H1 (cell line): ENCODE measurements around the gene EID1. TPM values are rescaled to one million over a fixed set of nuclear protein-coding genes. Genes with fewer than 3 reads are reported as not detected.
A peak's percentile ranks its signal among the peaks of the same experiment; 100 is the strongest.

ENCODE experiments used
- CTCF ChIA-PET: fragments of 300-600 bp; sonication (Branson Sonifier 250); formaldehyde crosslinking; loops from one replicate; lab custom pipeline; 2021; ENCODE audit not compliant: partially characterized antibody; lab: Charles Lee
- POLR2A ChIA-PET: fragments of 300-600 bp; sonication (Branson Sonifier 250); formaldehyde crosslinking; loops from one replicate; lab custom pipeline; 2021; ENCODE audit warnings: inconsistent platforms; ENCODE audit not compliant: partially characterized antibody; lab: Charles Lee
- DNase-seq, 2 experiments: peaks; one replicate each; pipeline versions ENCODE4 v3.0.0 to v3.0.0-alpha.2; 2010 to 2022; ENCODE audit warnings: low spot score in 2 of 2, low read depth in 1 of 2, mixed read lengths in 1 of 2
- FAIRE-seq: peaks from 2 replicates; lab custom pipeline; 2011; peaks lifted over from hg19 to GRCh38; lab: Jason Lieb, UNC
- H2AFZ ChIP-seq: 2 replicates; pipeline ENCODE4 v1.8.1; 2012; ENCODE audit warnings: low read length, inconsistent platforms
- H2AK5ac ChIP-seq: 2 replicates; pipeline ENCODE4 v1.6.1; 2013; ENCODE audit warnings: low read depth, low read length
- H2BK120ac ChIP-seq: replicated peaks from 2 replicates; pipeline ENCODE3; 2013; ENCODE audit warnings: low read depth, low read length, inconsistent platforms
- H2BK12ac ChIP-seq: 2 replicates; pipeline ENCODE4 v1.6.1; 2013; ENCODE audit warnings: low read depth, low read length
- H2BK15ac ChIP-seq: 2 replicates; pipeline ENCODE4 v1.6.1; 2013; ENCODE audit warnings: low read length
- H2BK20ac ChIP-seq: 2 replicates; pipeline ENCODE4 v1.6.1; 2013; ENCODE audit warnings: low read length
- H2BK5ac ChIP-seq: 2 replicates; pipeline ENCODE4 v1.6.1; 2013; ENCODE audit warnings: low read depth, low read length
- H3K14ac ChIP-seq: 2 replicates; pipeline ENCODE4 v1.6.1; 2013; ENCODE audit warnings: inconsistent platforms; ENCODE audit not compliant: insufficient read length
- H3K18ac ChIP-seq: 2 replicates; pipeline ENCODE4 v1.6.1; 2013; ENCODE audit warnings: low read length; ENCODE audit errors: extremely low read depth
- H3K23ac ChIP-seq: 2 replicates; pipeline ENCODE4 v1.6.1; 2013; ENCODE audit warnings: inconsistent platforms; ENCODE audit not compliant: insufficient read length
- H3K23me2 ChIP-seq: 2 replicates; pipeline ENCODE4 v1.6.1; 2013; ENCODE audit warnings: low read depth, low read length
- H3K27ac ChIP-seq: 2 replicates; pipeline ENCODE4 v1.6.1; 2011; ENCODE audit warnings: low read depth, low read length, inconsistent platforms
- H3K27me3 ChIP-seq, 4 experiments: replicated peaks in 1 of 4; 1 replicate in 1 of 4; 2 replicates in 3 of 4; pipeline versions ENCODE4 v1.6.1 to v1.8.1; 2011 to 2013; ENCODE audit warnings: low read length in 3 of 4, mild to moderate bottlenecking in 3 of 4, inconsistent platforms in 2 of 4, mixed read lengths in 2 of 4, moderate library complexity in 1 of 4; ENCODE audit not compliant: control insufficient read depth in 3 of 4, insufficient read depth in 3 of 4; ENCODE audit errors: extremely low read depth in 1 of 4
- H3K36me3 ChIP-seq, 4 experiments: 2 replicates each; pipeline versions ENCODE4 v1.6.1 to v1.8.1; 2011 to 2013; ENCODE audit warnings: mild to moderate bottlenecking in 4 of 4, low read length in 3 of 4, moderate library complexity in 2 of 4, control low read depth in 1 of 4, inconsistent platforms in 1 of 4; ENCODE audit not compliant: insufficient read depth in 4 of 4, control insufficient read depth in 2 of 4
- H3K4ac ChIP-seq: replicated peaks from 2 replicates; pipeline ENCODE3; 2013; ENCODE audit warnings: low read length, low read depth, mixed read lengths, inconsistent platforms; ENCODE audit not compliant: insufficient read length
- H3K4me1 ChIP-seq, 4 experiments: replicated peaks in 1 of 4; 1 replicate in 1 of 4; 2 replicates in 3 of 4; pipeline versions ENCODE4 v1.6.1 to v1.8.1; 2011 to 2013; ENCODE audit warnings: low read length in 3 of 4, inconsistent platforms in 2 of 4, mixed read lengths in 1 of 4; ENCODE audit not compliant: insufficient read depth in 4 of 4, control insufficient read depth in 3 of 4
- H3K4me2 ChIP-seq, 2 experiments: 2 replicates each; pipeline versions ENCODE4 v1.6.1 to v1.8.1; 2011 to 2013; ENCODE audit warnings: low read depth in 2 of 2, low read length in 2 of 2, control low read depth in 1 of 2, inconsistent platforms in 1 of 2, mild to moderate bottlenecking in 1 of 2; ENCODE audit not compliant: insufficient read depth in 1 of 2
- H3K4me3 ChIP-seq, 4 experiments: fragments of 200-600, 300-600 bp in 1 of 4; sonication (generic), shearing (Covaris generic), sonication (Bioruptor Twin) in 1 of 4; 2 replicates each; pipeline versions ENCODE4 v1.5.1 to v1.8.1; 2011 to 2016; ENCODE audit warnings: low read length in 4 of 4, low read depth in 3 of 4, control low read depth in 2 of 4, inconsistent platforms in 2 of 4, mild to moderate bottlenecking in 2 of 4, mixed read lengths in 1 of 4, moderate library complexity in 1 of 4; ENCODE audit not compliant: insufficient read depth in 2 of 4; ENCODE audit errors: extremely low read depth in 1 of 4
- H3K56ac ChIP-seq: replicated peaks from 2 replicates; pipeline ENCODE3; 2013; ENCODE audit warnings: low read depth, mild to moderate bottlenecking, mixed read lengths, low read length, inconsistent platforms; ENCODE audit not compliant: insufficient read length
- H3K79me1 ChIP-seq: 2 replicates; pipeline ENCODE4 v1.6.1; 2013; ENCODE audit warnings: low read depth, low read length, control low read depth
- H3K79me2 ChIP-seq, 2 experiments: 2 replicates each; pipeline versions ENCODE4 v1.6.1 to v1.8.1; 2012 to 2013; ENCODE audit warnings: low read length in 2 of 2, mild to moderate bottlenecking in 2 of 2, inconsistent platforms in 1 of 2; ENCODE audit not compliant: insufficient read depth in 2 of 2, control insufficient read depth in 1 of 2
- H3K9ac ChIP-seq, 4 experiments: replicated peaks in 1 of 4; 1 replicate in 1 of 4; 2 replicates in 3 of 4; pipeline versions ENCODE4 v1.6.1 to v1.8.1; 2011 to 2013; ENCODE audit warnings: low read depth in 3 of 4, low read length in 3 of 4, control low read depth in 2 of 4, mild to moderate bottlenecking in 2 of 4, moderate library complexity in 2 of 4, inconsistent platforms in 1 of 4; ENCODE audit errors: extremely low read depth in 1 of 4
- H3K9me3 ChIP-seq, 2 experiments: 2 replicates each; pipeline versions ENCODE4 v1.6.1 to v1.8.1; 2012 to 2013; ENCODE audit warnings: mild to moderate bottlenecking in 2 of 2, moderate library complexity in 2 of 2, control low read depth in 1 of 2, inconsistent platforms in 1 of 2, low read depth in 1 of 2, low read length in 1 of 2, mixed read lengths in 1 of 2; ENCODE audit not compliant: insufficient read depth in 2 of 2
- H4K20me1 ChIP-seq, 2 experiments: replicated peaks in 1 of 2; 2 replicates each; pipeline versions ENCODE3 to v1.8.1; 2011 to 2013; ENCODE audit warnings: inconsistent platforms in 2 of 2, low read length in 2 of 2, mild to moderate bottlenecking in 1 of 2; ENCODE audit not compliant: insufficient read depth in 2 of 2, control insufficient read depth in 1 of 2
- H4K5ac ChIP-seq: 2 replicates; pipeline ENCODE4 v1.6.1; 2013; ENCODE audit warnings: low read length, low read depth, mixed read lengths, inconsistent platforms; ENCODE audit not compliant: insufficient read length
- H4K8ac ChIP-seq: 2 replicates; pipeline ENCODE4 v1.8.0; 2013; ENCODE audit warnings: mild to moderate bottlenecking, moderate library complexity, low read length, inconsistent platforms; ENCODE audit not compliant: insufficient read depth; ENCODE audit errors: extremely low read depth
- H4K91ac ChIP-seq: replicated peaks from 2 replicates; pipeline ENCODE3; 2013; ENCODE audit warnings: low read length, mixed read lengths, inconsistent platforms; ENCODE audit not compliant: insufficient read length
- CTCF ChIP-seq, 3 experiments: IDR thresholded peaks; 1 replicate in 2 of 3; 2 replicates in 1 of 3; pipeline versions ENCODE4 v1.5.1 to v1.6.1; 2011; ENCODE audit warnings: low read length in 3 of 3, mild to moderate bottlenecking in 3 of 3, inconsistent platforms in 2 of 3, low read depth in 1 of 3, moderate library complexity in 1 of 3; ENCODE audit not compliant: insufficient read depth in 1 of 3; ENCODE audit errors: control extremely low read depth in 1 of 3
- RAD21 ChIP-seq, 2 experiments: IDR thresholded peaks in 1 of 2; conservative IDR thresholded peaks in 1 of 2; 2 replicates each; pipeline ENCODE4 v1.6.1; 2011; ENCODE audit warnings: low read depth in 2 of 2, low read length in 2 of 2, improper control_type of control experiment in 1 of 2, inconsistent platforms in 1 of 2, mild to moderate bottlenecking in 1 of 2, moderate library complexity in 1 of 2
- RNF2 ChIP-seq: fragments of 200-900, 300-1000 bp; sonication (generic); IDR thresholded peaks from 2 replicates; pipeline ENCODE4 v1.7.1; 2016; ENCODE audit warnings: borderline replicate concordance, low read depth, mild to moderate bottlenecking, antibody characterized with exemption, low read length; ENCODE audit not compliant: poor library complexity, severe bottlenecking; ENCODE audit errors: missing control alignments
- RXRA ChIP-seq: IDR thresholded peaks from 2 replicates; pipeline ENCODE4 v1.6.1; 2011; ENCODE audit warnings: low read depth, mild to moderate bottlenecking, low read length, moderate library complexity; ENCODE audit not compliant: insufficient read depth
- WGBS, 2 experiments: shearing (Covaris generic) in 1 of 2; methylation state at CpG; one replicate each; pipeline versions ENCODE4 v1.1.6 to v1.1.7; 2013 to 2015; ENCODE audit warnings: low lambda C conversion rate in 2 of 2, mixed read lengths in 2 of 2, inconsistent platforms in 1 of 2, low coverage in 1 of 2, missing lambda C conversion rate in 1 of 2; ENCODE audit not compliant: insufficient replicate concordance in 2 of 2, insufficient coverage in 1 of 2, insufficient read length in 1 of 2; ENCODE audit errors: extremely low coverage in 1 of 2, missing lambda C conversion rate in 1 of 2; 5-methylcytosine and 5-hydroxymethylcytosine counted together
- polyA plus RNA-seq, 7 experiments: library from polyadenylated mRNA; depleted of rRNA in 3 of 7; stranded (reverse) in 5 of 7; unstranded in 2 of 7; fragments of >200 nt in 5 of 7; fragments of 200-250 nt in 2 of 7; gene quantifications; 1 replicate in 5 of 7; 2 replicates in 1 of 7; 4 replicates in 1 of 7; pipeline versions ENCODE4 v1.2.1 to v1.2.3, GENCODE V29; 2011 to 2013; ENCODE audit warnings: missing spikeins in 2 of 7, mixed read lengths in 2 of 7
- total RNA-seq: library from RNA; stranded (reverse); fragmentation: NEBNext Ultra II Directional; extraction: Animal tissue kit (Norgen Biotek cat#: 25700); gene quantifications from 2 replicates; pipeline ENCODE4 v1.2.1, GENCODE V29; 2021

Gene EID1
- total and polyA plus RNA-seq, 2 of the 8 experiments (the other 6 are each of a cell fraction or from before 2014, with no cell fraction given) = 101 to 110 TPM

GRCh38 chr15:48914717-48915116 is 36.8 kb downstream of the EID1 start:
- CTCF ChIA-PET = interaction anchor here (0.8 to 3.5 kb wide), 6 partner anchors 9 to 61 kb away, joined by 3 to 19 read pairs (median 4); no protein-coding TSS in a partner anchor
- Histone ChIP-seq H2BK12ac (no peak overlapping the region), H3K79me1 (no peaks in the 10 kb centered on the region), H4K8ac (no peak overlapping the region), H2BK15ac (no peak overlapping the region), H2AFZ (no peak overlapping the region), H2BK120ac (no peak overlapping the region), H4K91ac (no peak overlapping the region), H3K27me3 (no peaks in the 10 kb centered on the region), H2BK5ac (no peak overlapping the region), H3K79me2 (no peaks in the 10 kb centered on the region), H3K4me3 (no peak overlapping the region), H3K9me3 (no peaks in the 10 kb centered on the region), H4K20me1 (no peaks in the 10 kb centered on the region), H3K4me1 (no peaks in the 10 kb centered on the region), H2AK5ac (no peak overlapping the region), H3K23me2 (no peaks in the 10 kb centered on the region), H3K14ac (no peak overlapping the region), H3K27ac (no peak overlapping the region), H3K36me3 (no peaks in the 10 kb centered on the region), H2BK20ac (no peak overlapping the region), H3K9ac (no peak overlapping the region), H3K56ac (no peak overlapping the region), H4K5ac (no peak overlapping the region), H3K4me2 (no peak overlapping the region), H3K23ac (no peak overlapping the region), H3K4ac (no peak overlapping the region), H3K18ac (no peak overlapping the region)
- DNase-seq (no peak), FAIRE-seq (no peak)
- 83% methylated on average over 3 of the region's 3 CpGs; no CpG with 5 or more reads in 1 of the 2 experiments for WGBS, 2 experiments
- POLR2A ChIA-PET = no interaction called here
- TF ChIP-seq RAD21 (IDR thresholded peaks at IDR 0.05 in 1 of 2, conservative IDR thresholded peaks at IDR 0.05 in 1 of 2; ENCODE audit: low read depth in 2 of 2, low read length in 2 of 2) (peak; percentile 5 to 14; a peak in 1 of 4 replicates), CTCF (IDR thresholded peaks at IDR 0.05; ENCODE audit: control extremely low read depth in 1 of 3, insufficient read depth in 1 of 3, low read depth in 1 of 3, low read length in 3 of 3) (peak in 1 of 3 experiments; percentile 16; a peak in 1 of 4 replicates), RNF2 (no peak), RXRA (no peak)
